GM12873 (cell line): ENCODE results near the gene IRF4.

Experiments used
- TF ChIP-seq, protein P1 (sequence below): IDR thresholded peaks from 2 replicates; pipeline ENCODE4 v1.5.1; 2012; ENCODE audit warnings: low read depth, mild to moderate bottlenecking, moderate library complexity, low read length, control low read depth; ENCODE audit not compliant: insufficient read depth; ENCODE audit errors: missing control alignments

The IRF4 gene

DNA sequence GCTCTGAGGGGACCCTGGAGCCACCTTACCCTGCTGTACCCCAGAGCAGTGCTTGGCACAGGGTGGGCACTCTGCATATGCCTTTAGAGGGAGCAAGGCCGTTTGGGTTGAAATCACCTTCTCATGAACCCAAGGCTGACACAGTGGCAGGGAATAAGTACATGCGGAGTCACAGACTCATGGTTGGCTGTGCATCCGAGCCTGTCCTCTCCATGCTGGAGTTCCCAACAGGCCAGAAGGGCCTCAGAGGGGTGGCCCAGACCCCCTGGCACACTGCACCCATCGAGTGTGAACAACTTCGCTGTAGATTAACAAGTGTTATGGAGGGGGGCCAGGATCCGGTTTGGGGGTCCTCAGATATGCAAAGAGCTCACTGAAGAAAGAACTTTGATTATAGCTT is 21.0 kb upstream of the IRF4 start:
- TF ChIP-seq, protein P1, sequence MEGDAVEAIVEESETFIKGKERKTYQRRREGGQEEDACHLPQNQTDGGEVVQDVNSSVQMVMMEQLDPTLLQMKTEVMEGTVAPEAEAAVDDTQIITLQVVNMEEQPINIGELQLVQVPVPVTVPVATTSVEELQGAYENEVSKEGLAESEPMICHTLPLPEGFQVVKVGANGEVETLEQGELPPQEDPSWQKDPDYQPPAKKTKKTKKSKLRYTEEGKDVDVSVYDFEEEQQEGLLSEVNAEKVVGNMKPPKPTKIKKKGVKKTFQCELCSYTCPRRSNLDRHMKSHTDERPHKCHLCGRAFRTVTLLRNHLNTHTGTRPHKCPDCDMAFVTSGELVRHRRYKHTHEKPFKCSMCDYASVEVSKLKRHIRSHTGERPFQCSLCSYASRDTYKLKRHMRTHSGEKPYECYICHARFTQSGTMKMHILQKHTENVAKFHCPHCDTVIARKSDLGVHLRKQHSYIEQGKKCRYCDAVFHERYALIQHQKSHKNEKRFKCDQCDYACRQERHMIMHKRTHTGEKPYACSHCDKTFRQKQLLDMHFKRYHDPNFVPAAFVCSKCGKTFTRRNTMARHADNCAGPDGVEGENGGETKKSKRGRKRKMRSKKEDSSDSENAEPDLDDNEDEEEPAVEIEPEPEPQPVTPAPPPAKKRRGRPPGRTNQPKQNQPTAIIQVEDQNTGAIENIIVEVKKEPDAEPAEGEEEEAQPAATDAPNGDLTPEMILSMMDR = no peak

DNA sequence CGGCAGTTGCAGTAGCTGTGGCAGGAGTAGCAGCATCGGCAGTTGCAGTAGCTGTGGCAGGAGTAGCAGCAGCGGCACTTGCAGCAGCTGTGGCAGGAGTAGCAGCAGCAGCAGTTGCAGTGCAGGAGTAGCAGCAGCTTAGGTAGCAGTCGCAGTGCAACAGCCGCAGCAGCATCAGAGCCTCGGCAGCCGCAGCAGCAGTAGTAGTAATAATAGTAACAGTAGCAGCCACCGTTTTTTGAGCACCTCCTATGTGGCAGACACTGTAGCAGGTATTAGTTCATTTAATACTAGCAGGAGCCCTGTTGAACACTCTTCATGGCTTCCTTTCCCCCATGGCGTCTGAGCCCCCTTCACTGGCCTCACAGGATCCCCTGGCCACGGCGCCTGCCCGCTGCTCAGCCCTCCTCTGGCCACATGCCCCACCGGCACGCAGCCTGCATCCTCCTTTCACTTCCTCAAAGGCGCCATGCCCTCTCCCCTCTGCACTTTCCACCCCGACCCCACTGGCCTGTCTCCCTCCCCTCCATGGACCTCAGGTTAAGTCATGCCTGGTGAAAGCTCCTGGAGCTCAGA is 19.1 kb upstream of the IRF4 start:
- TF ChIP-seq, protein P1 = no peak

DNA sequence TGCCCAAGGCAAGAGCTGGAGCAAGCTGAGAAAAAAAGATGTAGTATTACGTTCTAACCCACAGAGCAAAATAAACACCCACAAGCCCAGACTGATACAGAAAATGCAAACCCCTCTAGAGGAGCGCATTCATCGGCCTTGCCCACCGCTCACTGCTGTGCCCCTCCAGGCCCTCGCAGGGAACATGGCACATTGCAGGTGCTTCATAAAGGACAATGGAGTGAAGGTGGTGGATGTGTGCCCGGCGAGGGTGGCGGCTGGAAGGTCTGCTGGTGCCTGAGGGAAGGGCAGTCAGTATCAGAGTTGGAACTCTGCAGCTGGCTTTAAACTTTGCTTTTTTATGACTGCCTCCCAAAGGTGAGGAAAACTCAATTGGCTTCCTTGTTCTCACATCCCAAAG is 18.5 kb upstream of the IRF4 start:
- TF ChIP-seq, protein P1 = no peak

DNA sequence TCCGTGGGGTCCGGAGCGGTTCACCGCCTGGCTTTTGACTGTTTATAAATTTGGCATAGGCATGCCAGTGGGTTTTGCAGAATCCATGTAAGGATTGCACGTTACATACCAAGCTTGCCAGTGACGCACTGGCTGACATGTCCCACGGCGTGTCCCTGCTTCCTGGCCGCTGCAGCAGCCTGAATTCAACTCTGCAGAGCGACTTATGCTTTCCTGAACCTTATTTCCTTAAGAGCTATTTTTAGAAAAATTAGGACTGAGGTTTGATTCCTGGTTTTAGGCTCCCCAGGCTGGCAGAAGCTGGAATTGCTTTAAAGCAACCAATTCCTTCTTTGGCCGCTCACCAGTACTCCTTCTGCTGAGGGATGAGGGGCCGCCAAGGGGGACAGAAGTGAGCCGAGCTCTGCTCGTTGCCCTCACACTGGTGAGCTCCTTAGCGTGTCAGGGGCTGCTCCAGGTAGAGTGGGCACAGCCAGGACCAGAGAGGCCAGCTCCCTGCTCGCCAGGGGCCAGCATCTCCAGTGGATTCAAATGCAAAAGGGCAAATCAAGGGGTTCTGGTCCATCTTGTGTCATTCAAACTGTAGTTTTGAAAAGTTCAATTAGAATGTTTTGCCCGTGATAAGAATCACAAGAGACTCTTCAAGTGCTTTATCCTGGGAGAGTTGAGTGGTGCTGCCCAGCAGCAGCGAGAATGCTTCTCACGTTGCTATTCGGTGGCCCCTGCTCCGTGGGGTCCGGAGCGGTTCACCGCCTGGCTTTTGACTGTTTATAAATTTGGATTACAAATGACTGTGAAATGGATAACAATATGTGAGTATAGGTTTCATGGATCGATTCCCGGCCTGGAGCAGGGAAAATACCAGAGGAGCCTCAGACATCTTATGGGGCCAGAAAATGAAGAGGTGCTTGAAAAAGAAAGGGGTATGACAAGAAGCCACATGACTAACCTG is 17.5 kb upstream of the IRF4 start:
- TF ChIP-seq, protein P1 = no peak

DNA sequence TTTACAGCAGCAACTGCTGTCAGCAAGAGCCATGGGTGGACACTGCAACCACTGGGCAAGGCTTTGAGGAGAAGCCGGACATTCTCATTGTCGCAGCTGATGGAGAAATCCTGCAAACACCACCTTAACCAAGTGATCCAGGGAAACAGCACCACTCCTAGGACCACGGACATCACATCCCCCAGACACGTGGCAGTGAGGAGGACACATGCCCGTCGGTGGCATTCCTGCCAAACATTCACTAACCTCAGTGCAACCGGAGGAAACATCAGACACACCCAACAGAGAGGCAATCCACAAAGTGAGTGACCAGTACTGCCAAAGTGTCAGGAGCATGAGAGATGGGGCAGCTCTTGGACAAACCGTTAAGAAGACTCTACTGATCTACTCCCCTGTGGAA is 16.6 kb upstream of the IRF4 start:
- TF ChIP-seq, protein P1 = no peak

DNA sequence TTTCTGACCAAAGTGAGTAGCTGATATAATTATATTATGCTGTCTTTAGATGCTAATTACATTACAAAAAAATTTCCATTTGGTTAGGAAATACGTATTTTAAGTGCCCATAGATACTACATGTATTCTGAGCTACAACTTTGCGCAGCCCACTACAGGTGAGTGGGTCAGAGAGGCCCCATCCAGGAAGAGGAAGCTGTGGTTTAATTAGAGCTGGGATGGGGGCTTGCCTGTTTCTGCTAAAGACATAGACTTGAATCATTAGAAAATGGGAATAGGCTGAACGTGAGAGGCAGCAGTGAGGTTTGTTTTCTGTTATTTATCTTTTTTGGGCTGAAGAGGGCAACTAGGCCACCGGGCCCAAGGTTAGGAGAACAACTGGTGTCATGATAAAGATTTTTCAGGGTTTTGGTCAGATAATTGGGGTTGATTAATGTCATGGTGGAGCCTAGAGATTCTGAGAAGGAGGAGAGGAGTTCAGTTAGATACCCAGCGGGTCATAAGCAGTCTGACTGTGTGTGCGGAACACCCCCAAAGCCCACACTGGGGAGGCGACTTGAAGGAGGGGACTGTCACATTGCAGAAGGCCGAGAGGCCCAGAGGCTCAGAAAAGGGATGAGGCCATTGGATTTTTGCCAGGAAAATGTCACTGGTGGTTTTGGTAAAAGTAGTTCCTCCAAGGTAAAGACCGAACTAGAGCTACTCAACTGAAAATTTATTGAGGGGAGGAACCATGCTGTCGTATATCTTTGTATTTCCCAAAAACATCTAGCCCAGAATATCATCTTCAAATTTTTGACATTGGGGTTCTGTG is 14.5 kb upstream of the IRF4 start:
- TF ChIP-seq, protein P1 = no peak

DNA sequence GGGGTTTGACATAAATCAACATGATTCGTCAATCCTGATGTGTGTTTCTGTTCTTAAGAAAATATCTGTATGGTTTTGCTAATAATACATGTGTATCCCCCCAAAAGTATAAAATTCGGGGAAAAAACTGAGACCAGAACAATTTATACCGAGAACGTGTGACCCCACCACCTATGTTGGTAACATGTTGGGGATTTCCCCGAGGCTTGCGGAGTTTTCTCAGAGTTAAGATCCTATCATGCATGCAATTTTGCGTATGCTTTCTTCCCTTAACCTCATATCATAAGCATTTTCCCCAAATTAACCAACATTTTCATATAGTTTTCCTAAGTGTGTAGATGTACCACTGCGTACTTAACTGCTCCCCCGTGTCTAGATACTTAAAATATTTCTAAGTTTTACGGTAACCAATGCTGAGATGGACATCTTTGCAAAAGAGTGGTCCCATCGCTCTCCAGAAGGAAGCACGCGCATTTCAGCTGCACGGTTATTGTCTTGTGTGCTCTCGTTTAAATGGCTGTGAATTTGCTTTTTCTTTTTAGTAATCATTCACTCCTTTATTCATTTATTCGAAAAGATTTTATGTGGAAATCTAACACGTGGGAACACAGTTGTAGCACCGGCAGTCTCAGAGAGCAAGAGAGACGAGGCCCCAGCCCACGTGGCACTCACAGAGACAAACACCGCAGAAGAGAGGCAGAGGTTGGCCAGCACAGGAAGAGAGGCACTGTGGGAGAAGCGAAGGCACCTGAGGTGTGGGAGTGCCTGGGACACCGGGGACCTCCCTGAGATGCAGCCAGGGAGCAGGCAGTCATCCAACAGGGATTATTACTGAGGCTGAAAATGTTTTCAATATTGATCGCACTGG is 13.2 kb upstream of the IRF4 start:
- TF ChIP-seq, protein P1 = no peak
